Keratinocyte (primary cell): Measurements from ENCODE around the gene PRKCSH.

Source experiments
- CTCF ChIP-seq, 3 experiments: IDR thresholded peaks in 1 of 3; conservative IDR thresholded peaks in 1 of 3; optimal IDR thresholded peaks in 1 of 3; 2 replicates in 2 of 3; 3 replicates in 1 of 3; pipeline versions ENCODE3 to v1.5.1; 2011; ENCODE audit warnings: low read length in 3 of 3, mild to moderate bottlenecking in 3 of 3, moderate library complexity in 2 of 3, control low read depth in 1 of 3, inconsistent platforms in 1 of 3; ENCODE audit not compliant: insufficient read depth in 2 of 3; ENCODE audit errors: extremely low read depth in 1 of 3
- EZH2 ChIP-seq: IDR thresholded peaks from one replicate; pipeline ENCODE4 v1.6.1; 2012; ENCODE audit warnings: inconsistent platforms, mild to moderate bottlenecking, low read length, moderate library complexity

DNA sequence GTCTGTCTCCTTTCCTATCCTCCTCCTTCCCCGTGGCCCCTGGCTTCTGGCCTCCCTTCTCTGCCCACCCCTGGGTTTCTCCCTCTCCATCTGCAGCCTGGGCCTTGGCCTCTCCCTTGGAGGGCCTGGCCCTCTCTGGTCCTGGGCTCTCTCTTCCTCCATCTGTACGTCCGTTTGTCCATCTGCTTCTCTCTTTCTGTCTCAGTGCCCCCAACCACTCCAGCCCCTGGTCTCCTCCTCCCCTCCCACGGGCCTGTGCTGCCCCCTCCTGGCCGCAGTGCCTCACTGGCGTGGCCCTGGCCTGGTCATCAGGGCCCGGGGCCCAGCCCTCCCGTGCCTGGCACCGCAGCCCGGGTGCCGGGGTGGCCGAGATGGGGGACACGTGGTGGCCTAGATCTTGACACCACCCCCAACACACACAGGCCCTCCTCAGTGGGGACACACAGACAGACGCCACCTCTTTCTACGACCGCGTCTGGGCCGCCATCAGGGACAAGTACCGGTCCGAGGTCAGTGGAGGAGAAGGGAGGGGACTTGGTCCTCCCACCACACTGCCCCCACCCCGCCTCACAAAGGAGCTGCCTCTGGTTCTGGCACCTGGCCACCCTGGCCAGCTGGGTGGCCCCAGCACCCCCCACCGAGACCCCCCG, 11.3 kb downstream of the PRKCSH start:
- TF ChIP-seq EZH2 (no peak), CTCF (optimal IDR thresholded peaks at IDR 0.05 in 1 of 3, IDR thresholded peaks at IDR 0.05 in 1 of 3, conservative IDR thresholded peaks at IDR 0.05 in 1 of 3; ENCODE audit: extremely low read depth in 1 of 3, insufficient read depth in 2 of 3, low read length in 3 of 3) (peak; percentile 60 to 80 (median 80))
